Breast epithelium (tissue), 4 donors: ENCODE measurements around the gene RNLS. TPM values are rescaled to one million over a fixed set of nuclear protein-coding genes. Genes with fewer than 3 reads are reported as not detected.

ENCODE experiments used
- DNase-seq, 2 donors: peaks; one replicate each; pipeline ENCODE4 v3.0.0-alpha.2; 2019; ENCODE audit warnings: low spot score in 2 of 2
- H3K27ac ChIP-seq, 2 donors: fragments of 200-600 bp; sonication (generic) in 1 of 2; one replicate each; pipeline ENCODE4 v1.5.1; 2016 to 2019; ENCODE audit warnings: mild to moderate bottlenecking in 1 of 2
- H3K27me3 ChIP-seq, 2 donors: fragments of 200-600 bp; sonication (generic) in 1 of 2; one replicate each; pipeline versions ENCODE4 v1.5.1 to v1.6.0; 2017 to 2019; ENCODE audit warnings: control low read depth in 1 of 2, mild to moderate bottlenecking in 1 of 2
- H3K36me3 ChIP-seq: fragments of 200-600 bp; one replicate; pipeline ENCODE4 v1.5.1; 2019
- H3K4me1 ChIP-seq, 2 donors: fragments of 200-600 bp; sonication (generic); one replicate each; pipeline ENCODE4 v1.5.1; 2016 to 2019; ENCODE audit warnings: control low read depth in 1 of 2
- H3K4me3 ChIP-seq, 3 donors: fragments of 200-600 bp; sonication (generic); 1 replicate in 2 of 3; 2 replicates in 1 of 3; pipeline ENCODE4 v1.5.1; 2016 to 2019; ENCODE audit warnings: mild to moderate bottlenecking in 3 of 3, moderate library complexity in 2 of 3
- H3K9me3 ChIP-seq, 2 donors: fragments of 200-600 bp; sonication (generic) in 1 of 2; one replicate each; pipeline ENCODE4 v1.5.1; 2016 to 2019; ENCODE audit warnings: control low read depth in 1 of 2
- CTCF ChIP-seq, 3 donors: fragments of 450-650 bp; IDR thresholded peaks; one replicate each; pipeline ENCODE4 v1.5.1; 2016 to 2017; ENCODE audit warnings: antibody characterized with exemption in 3 of 3, mild to moderate bottlenecking in 3 of 3, moderate library complexity in 3 of 3
- POLR2A ChIP-seq: fragments of 450-650 bp; IDR thresholded peaks from one replicate; pipeline ENCODE4 v1.6.1; 2016; ENCODE audit warnings: antibody characterized with exemption, mild to moderate bottlenecking, moderate library complexity
- POLR2AphosphoS5 ChIP-seq, 3 donors: sonication (generic); formaldehyde crosslinking; IDR thresholded peaks; one replicate each; pipeline ENCODE4 v1.6.1; 2017; ENCODE audit warnings: antibody characterized with exemption in 3 of 3
- intact Hi-C: fragments of 100-400 bp; cut with DNase I; formaldehyde crosslinking; loops from one replicate; pipeline ENCODE4 v1.15.1; 2023; ENCODE audit warnings: low total_unique reads
- total RNA-seq, 3 donors: library from RNA; depleted of rRNA; stranded (reverse); fragments of >200 nt; gene quantifications; one replicate each; pipeline ENCODE4 v1.1.0, GENCODE V29; 2016

RNLS gene
- total RNA-seq: 10 to 100 TPM; 27.9 to 32.1 (median 29.1) TPM

- Histone ChIP-seq H3K27me3 (no peaks in the 10 kb centered on the region), H3K27ac (peak within 1 kb of the TSS; percentile 96), H3K36me3 (no peaks in the 10 kb centered on the region), H3K4me1 (no peaks in the 10 kb centered on the region), H3K9me3 (no peaks in the 10 kb centered on the region), H3K4me3 (peak within 1 kb of the TSS; percentile 66 to 87 (median 77))
- no peak for TF ChIP-seq POLR2A
- peak; percentile 67 to 86 (median 76) for TF ChIP-seq CTCF (IDR thresholded peaks at IDR 0.05)
- peak; percentile 37 to 58 (median 53) for TF ChIP-seq POLR2AphosphoS5 (IDR thresholded peaks at IDR 0.05)
- peak; percentile 42 to 68 for DNase-seq
- intact Hi-C loops: no loop called here
Observed at GRCh38 chr10:88582806-88583583, at the start of gene RNLS. RNLS (minus strand) TSS chr10:88583318.

DNA sequence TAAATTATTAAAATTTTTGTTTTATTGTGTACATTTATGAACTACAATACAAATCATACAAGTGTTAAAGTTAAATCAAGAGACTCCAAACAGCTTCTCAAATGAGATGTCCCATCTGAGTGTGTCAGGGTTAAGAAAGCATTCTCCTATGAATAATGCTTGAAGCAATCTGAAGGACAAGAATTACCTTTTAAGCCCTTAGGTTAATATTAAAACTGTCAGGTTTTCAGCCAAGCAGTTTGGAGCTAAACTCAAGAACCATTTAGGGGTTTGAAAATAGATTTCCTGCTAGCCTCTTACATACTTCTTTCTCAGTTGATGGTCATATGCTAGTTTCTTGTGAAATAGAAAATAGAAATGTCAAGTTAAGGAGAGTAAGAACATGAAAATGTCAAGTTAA is 41.7 kb upstream of the RNLS start:
- intact Hi-C loops: no loop called here
- H3K9me3 ChIP-seq: no peaks in the 10 kb centered on the region
- H3K27ac ChIP-seq: no peak overlapping the region
- no peak overlapping the region for H3K4me3 ChIP-seq
- TF ChIP-seq POLR2A: no peak
- no peak for TF ChIP-seq POLR2AphosphoS5 (IDR thresholded peaks at IDR 0.05)
- TF ChIP-seq CTCF (IDR thresholded peaks at IDR 0.05): no peak
- no peaks in the 10 kb centered on the region for H3K27me3 ChIP-seq
- H3K4me1 ChIP-seq: no peaks in the 10 kb centered on the region
- H3K36me3 ChIP-seq: no peaks in the 10 kb centered on the region
- DNase-seq: no peak

- Histone ChIP-seq H3K27me3 (no peaks in the 10 kb centered on the region), H3K27ac (no peak overlapping the region), H3K9me3 (no peaks in the 10 kb centered on the region), H3K36me3 (no peaks in the 10 kb centered on the region), H3K4me1 (no peaks in the 10 kb centered on the region), H3K4me3 (no peak overlapping the region)
- TF ChIP-seq POLR2A (no peak), POLR2AphosphoS5 (IDR thresholded peaks at IDR 0.05) (no peak)
- intact Hi-C loops: no loop called here
- no peak for DNase-seq
Observed at GRCh38 chr10:88623835-88624234, 40.7 kb upstream of the RNLS start.

DNA sequence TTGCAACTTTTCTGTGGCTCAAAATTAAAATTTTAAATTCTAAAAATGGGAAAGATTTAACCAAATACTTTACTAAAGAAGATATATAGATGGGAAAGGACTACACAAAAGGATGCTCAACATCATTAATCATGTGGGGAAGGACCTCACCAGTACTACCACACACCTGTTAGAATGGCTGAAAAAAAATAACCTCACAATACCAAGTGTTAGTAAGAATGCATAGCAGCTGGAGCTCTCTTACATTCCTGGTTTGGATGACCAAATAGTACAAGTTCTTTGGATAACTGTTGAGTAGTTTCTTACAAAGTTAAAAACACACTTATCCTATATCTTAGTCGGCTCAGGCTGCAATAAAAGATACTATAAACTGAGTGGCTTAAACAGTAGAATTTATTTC is 37.3 kb upstream of the RNLS start:
- Histone ChIP-seq H3K36me3 (no peaks in the 10 kb centered on the region), H3K27me3 (no peaks in the 10 kb centered on the region), H3K4me3 (no peak overlapping the region), H3K9me3 (no peaks in the 10 kb centered on the region), H3K27ac (no peak overlapping the region), H3K4me1 (no peaks in the 10 kb centered on the region)
- TF ChIP-seq POLR2AphosphoS5 (IDR thresholded peaks at IDR 0.05) (no peak), POLR2A (no peak), CTCF (IDR thresholded peaks at IDR 0.05) (no peak)
- no peak for DNase-seq
- intact Hi-C loops: no loop called here

DNA sequence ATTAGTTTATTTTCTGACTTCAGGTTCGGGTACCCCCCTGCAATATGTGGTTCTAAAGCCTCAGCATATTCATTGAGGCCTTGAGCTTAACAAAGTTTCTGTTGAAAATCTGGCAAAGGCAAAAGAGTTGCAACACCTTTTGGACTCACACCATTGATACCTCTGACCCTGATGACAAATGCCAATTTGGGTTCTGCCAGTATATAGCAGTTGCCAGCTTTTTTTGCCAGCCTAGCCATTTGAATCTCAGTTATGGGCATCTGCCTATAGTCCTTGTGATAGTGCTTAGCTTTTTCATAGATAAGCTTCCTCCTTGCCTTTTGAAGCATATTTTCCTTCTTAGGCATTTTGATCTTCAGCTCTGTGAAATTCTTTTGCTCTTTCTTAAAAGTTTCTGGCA is 35.4 kb upstream of the RNLS start:
- DNase-seq: no peak
- Histone ChIP-seq H3K9me3 (no peaks in the 10 kb centered on the region), H3K36me3 (no peaks in the 10 kb centered on the region), H3K27ac (no peak overlapping the region), H3K4me1 (no peaks in the 10 kb centered on the region), H3K27me3 (no peaks in the 10 kb centered on the region), H3K4me3 (no peak overlapping the region)
- intact Hi-C loops: no loop called here
- TF ChIP-seq POLR2AphosphoS5 (IDR thresholded peaks at IDR 0.05) (no peak), CTCF (IDR thresholded peaks at IDR 0.05) (no peak), POLR2A (no peak)
